ENCODE measurements around the gene PLPPR5. TPM values are rescaled to one million over a fixed set of nuclear protein-coding genes. Genes with fewer than 3 reads are reported as not detected.
"Not testable (repeated sequence)": the region's sequence is repeated elsewhere in the genome, so short reads cannot be mapped to it uniquely, and the experiment has no call there.

Gene PLPPR5
- 1 to 10 TPM in 1 of 4 donors, under 1 TPM in 3; 0.16 to 1.1 (median 0.68) TPM for total RNA-seq
- under 1 TPM in 1 of 3 donors, not detected in 2; 0.13 TPM for polyA plus RNA-seq

- Histone ChIP-seq H3K36me3 (no peaks in the 10 kb centered on the region), H3K9me3 (no peaks in the 10 kb centered on the region), H3K27me3 (peaks cover 15 to 60% (median 21%) of the 10 kb centered on the region in 3 donors), H3K4me3 (peak within 1 kb of the TSS in 3 of 4 donors; percentile 29 to 49 (median 47)), H3K27ac (no peak within 1 kb of the TSS), H3K4me1 (peaks cover 0 to 19% (median 13%) of the 10 kb centered on the region in 4 donors)
- no peak for TF ChIP-seq EP300 (IDR thresholded peaks at IDR 0.05)
- 2 to 4% methylated on average over 56 of the region's 56 CpGs for WGBS, 2 donors
- no peak for DNase-seq
- intact Hi-C loops (cut with DNase I), result no loop called here
Measured at GRCh38 chr1:99004861-99005442, at the start of gene PLPPR5. PLPPR5 (minus strand) TSS chr1:99004861; CDS start chr1:99004671, 190 bp downstream.

- Histone ChIP-seq H3K4me3 (no peak overlapping the region), H3K9me3 (peaks cover 0 to 1% (median 0%) of the 10 kb centered on the region in 4 donors), H3K4me1 (no peaks in the 10 kb centered on the region), H3K36me3 (no peaks in the 10 kb centered on the region), H3K27ac (no peak overlapping the region), H3K27me3 (no peaks in the 10 kb centered on the region)
- WGBS, 2 donors, result 81 to 91% methylated on average over 10 of the region's 10 CpGs
- TF ChIP-seq POLR2A (IDR thresholded peaks at IDR 0.05) (no peak), EP300 (IDR thresholded peaks at IDR 0.05) (no peak), POLR2AphosphoS5 (IDR thresholded peaks at IDR 0.05) (no peak), CTCF (IDR thresholded peaks at IDR 0.05) (no peak)
- DNase-seq, result no peak
- intact Hi-C loops (cut with DNase I), result no loop called here
Measured at GRCh38 chr1:99051611-99052283, 47.1 kb upstream of the PLPPR5 start.

GRCh38 chr1:99049745-99050144, 45.1 kb upstream of the PLPPR5 start:
- H3K36me3 ChIP-seq, result no peaks in the 10 kb centered on the region
- TF ChIP-seq POLR2A (IDR thresholded peaks at IDR 0.05), result no peak
- H3K27me3 ChIP-seq, result no peaks in the 10 kb centered on the region
- no peak for DNase-seq
- 49 to 83% methylated on average over 3 of the region's 3 CpGs for WGBS, 2 donors
- intact Hi-C loops (cut with DNase I), result no loop called here
- H3K4me3 ChIP-seq, result no peak overlapping the region
- no peaks in the 10 kb centered on the region for H3K4me1 ChIP-seq
- no peak overlapping the region for H3K27ac ChIP-seq
- no peaks in the 10 kb centered on the region for H3K9me3 ChIP-seq

- intact Hi-C loops (cut with DNase I); H3K4me3 ChIP-seq; H3K9me3 ChIP-seq; H3K36me3 ChIP-seq; H3K27ac ChIP-seq; H3K27me3 ChIP-seq; DNase-seq; H3K4me1 ChIP-seq: not testable (repeated sequence)
- 58 to 70% methylated on average over 5 of the region's 5 CpGs for WGBS, 2 donors
Measured at GRCh38 chr1:99036746-99037145, 32.1 kb upstream of the PLPPR5 start.

GRCh38 chr1:99018313-99018712, 13.7 kb upstream of the PLPPR5 start:
- H3K27me3 ChIP-seq, result no peaks in the 10 kb centered on the region
- H3K4me3 ChIP-seq, result no peak overlapping the region
- no peak for TF ChIP-seq POLR2A (IDR thresholded peaks at IDR 0.05)
- no peak for TF ChIP-seq CTCF (IDR thresholded peaks at IDR 0.05)
- TF ChIP-seq EP300 (IDR thresholded peaks at IDR 0.05), result no peak
- H3K36me3 ChIP-seq, result no peaks in the 10 kb centered on the region
- H3K9me3 ChIP-seq, result no peaks in the 10 kb centered on the region
- H3K27ac ChIP-seq, result no peak overlapping the region
- intact Hi-C loops (cut with DNase I), result no loop called here
- WGBS, 2 donors, result 30 to 61% methylated on average over 3 of the region's 3 CpGs
- H3K4me1 ChIP-seq, result no peaks in the 10 kb centered on the region
- no peak for DNase-seq

GRCh38 chr1:99017655-99018054, 13.0 kb upstream of the PLPPR5 start:
- no peak for TF ChIP-seq EP300 (IDR thresholded peaks at IDR 0.05)
- H3K27ac ChIP-seq, result no peak overlapping the region
- no peak overlapping the region for H3K4me3 ChIP-seq
- no peaks in the 10 kb centered on the region for H3K9me3 ChIP-seq
- no peak for DNase-seq
- no peaks in the 10 kb centered on the region for H3K4me1 ChIP-seq
- intact Hi-C loops (cut with DNase I), result no loop called here
- no peaks in the 10 kb centered on the region for H3K36me3 ChIP-seq
- H3K27me3 ChIP-seq, result no peaks in the 10 kb centered on the region
- WGBS, 2 donors, result 75 to 76% methylated on average over 2 of the region's 2 CpGs

Measured in sigmoid colon (tissue), 7 donors.